ENCODE measurements around the gene ZFHX2.
"Not testable (repeated sequence)": the region's sequence is repeated elsewhere in the genome, so short reads cannot be mapped to it uniquely, and the experiment has no call there.

Gene ZFHX2

DNA sequence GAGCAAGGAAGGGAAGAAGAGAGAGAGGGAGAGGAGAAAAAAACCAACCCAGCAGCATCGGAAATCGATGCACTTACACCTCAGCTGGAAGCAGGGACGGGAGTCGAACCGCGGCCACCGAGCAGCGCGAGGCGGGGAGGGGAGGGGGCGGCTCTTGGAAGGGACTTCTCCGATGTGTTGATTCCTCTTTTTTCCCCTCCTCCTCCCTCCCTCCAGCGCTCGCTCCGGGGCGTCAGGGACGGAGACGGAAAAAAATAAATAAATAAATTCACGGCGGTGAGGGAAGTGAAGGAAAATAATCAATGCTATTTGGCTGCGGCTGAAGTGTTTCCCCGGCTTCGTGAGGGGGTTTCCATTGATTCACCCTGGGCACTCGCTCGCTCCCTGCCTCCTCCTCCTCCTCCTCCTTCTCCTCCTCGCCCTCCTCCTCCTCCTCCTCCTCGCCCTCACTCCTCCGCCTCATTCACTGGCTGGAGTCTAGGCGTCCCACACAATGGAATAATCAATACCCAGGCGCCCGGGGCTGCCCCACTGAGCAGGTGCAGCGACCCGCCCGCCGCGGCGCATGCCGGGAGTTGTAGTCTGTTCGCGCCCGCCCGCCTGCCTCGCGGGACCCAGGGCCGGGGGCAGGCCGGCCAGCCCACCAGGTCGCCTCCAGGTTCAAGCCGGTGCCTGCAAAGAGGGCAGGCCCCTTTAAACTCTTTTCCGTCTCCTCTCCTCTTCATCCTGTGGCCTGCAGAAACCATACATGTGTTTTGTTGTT is at the start of gene ZFHX2:
Gene ZFHX2 (minus strand): TSS at position 500 of the 763 bp plus-strand sequence. CDS start 16,440 bp downstream, outside the sequence.
- TF ChIP-seq CTCF (IDR thresholded peaks at IDR 0.05; ENCODE audit: low read depth, low read length) (no peak), EZH2phosphoT487 (IDR thresholded peaks at IDR 0.05; ENCODE audit: low read depth) (no peak)
- H3K4me1 ChIP-seq (ENCODE audit: low read length), result peaks cover 15% of the 10 kb centered on the region
- H3K4me2 ChIP-seq (ENCODE audit: low read length), result peak within 1 kb of the TSS; percentile 88
- H2AFZ ChIP-seq (ENCODE audit: low read depth, low read length), result peak within 1 kb of the TSS; percentile 87; the same call in 1 of the 2 replicates
- no peaks in the 10 kb centered on the region for H4K20me1 ChIP-seq (ENCODE audit: insufficient read depth, low read length)
- H3K27ac ChIP-seq (ENCODE audit: low read length), result peak within 1 kb of the TSS; percentile 33
- H3K36me3 ChIP-seq (replicated peaks; ENCODE audit: low read depth, low read length), result no peaks in the 10 kb centered on the region
- H3K9me3 ChIP-seq (ENCODE audit: insufficient read depth, low read length), result no peaks in the 10 kb centered on the region
- H3K79me2 ChIP-seq (ENCODE audit: low read length), result peaks cover 15% of the 10 kb centered on the region
- peak within 1 kb of the TSS; percentile 96 for H3K4me3 ChIP-seq (ENCODE audit: low read length)
- peak within 1 kb of the TSS; percentile 85 for H3K9ac ChIP-seq (ENCODE audit: low read length)
- no peaks in the 10 kb centered on the region for H3K27me3 ChIP-seq (ENCODE audit: low read depth, low read length)

DNA sequence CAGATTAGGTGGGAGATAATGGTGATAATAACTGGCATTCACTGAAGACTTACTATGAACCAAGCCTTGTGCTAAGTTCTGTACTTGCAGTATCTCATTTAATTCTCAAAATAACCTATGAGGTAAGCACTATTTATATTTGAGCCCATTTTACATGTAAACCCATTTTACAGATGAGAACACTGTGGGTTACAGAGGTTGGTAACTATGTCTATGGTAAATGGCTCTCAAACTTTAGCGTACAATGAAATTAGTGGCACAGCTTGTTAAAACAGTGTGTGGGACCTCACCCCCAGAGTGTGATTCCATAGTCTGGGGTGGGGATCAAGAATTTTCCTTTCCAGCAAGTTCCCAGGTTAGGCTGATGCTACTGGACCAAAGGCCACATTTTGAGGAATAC is 49.2 kb upstream of the ZFHX2 start:
- H3K36me3 ChIP-seq (replicated peaks; ENCODE audit: low read depth, low read length), result no peaks in the 10 kb centered on the region
- H3K27me3 ChIP-seq (ENCODE audit: low read depth, low read length), result no peaks in the 10 kb centered on the region
- H3K4me3 ChIP-seq (ENCODE audit: low read length), result no peak overlapping the region
- H3K4me1 ChIP-seq (ENCODE audit: low read length), result peaks cover under 1% of the 10 kb centered on the region; the same call in 1 of the 2 replicates
- no peak overlapping the region for H3K27ac ChIP-seq (ENCODE audit: low read length)
- no peak for TF ChIP-seq CTCF (IDR thresholded peaks at IDR 0.05; ENCODE audit: low read depth, low read length)
- no peak for TF ChIP-seq EZH2phosphoT487 (IDR thresholded peaks at IDR 0.05; ENCODE audit: low read depth)
- H3K4me2 ChIP-seq (ENCODE audit: low read length), result no peak overlapping the region
- no peak overlapping the region for H2AFZ ChIP-seq (ENCODE audit: low read depth, low read length)
- no peaks in the 10 kb centered on the region for H3K79me2 ChIP-seq (ENCODE audit: low read length)
- H3K9me3 ChIP-seq (ENCODE audit: insufficient read depth, low read length), result no peaks in the 10 kb centered on the region
- no peak overlapping the region for H3K9ac ChIP-seq (ENCODE audit: low read length)
- no peaks in the 10 kb centered on the region for H4K20me1 ChIP-seq (ENCODE audit: insufficient read depth, low read length)

GRCh38 chr14:23600322-23600707 is 48.8 kb upstream of the ZFHX2 start:
- Histone ChIP-seq H3K9ac (ENCODE audit: low read length) (no peak overlapping the region), H3K36me3 (replicated peaks; ENCODE audit: low read depth, low read length) (no peaks in the 10 kb centered on the region), H3K79me2 (ENCODE audit: low read length) (no peaks in the 10 kb centered on the region), H3K27me3 (ENCODE audit: low read depth, low read length) (no peaks in the 10 kb centered on the region), H3K9me3 (ENCODE audit: insufficient read depth, low read length) (no peaks in the 10 kb centered on the region), H4K20me1 (ENCODE audit: insufficient read depth, low read length) (no peaks in the 10 kb centered on the region), H2AFZ (ENCODE audit: low read depth, low read length) (no peak overlapping the region), H3K4me2 (ENCODE audit: low read length) (no peak overlapping the region), H3K4me1 (ENCODE audit: low read length) (no peaks in the 10 kb centered on the region), H3K4me3 (ENCODE audit: low read length) (no peak overlapping the region), H3K27ac (ENCODE audit: low read length) (no peak overlapping the region)
- TF ChIP-seq EZH2phosphoT487 (IDR thresholded peaks at IDR 0.05; ENCODE audit: low read depth) (no peak), CTCF (IDR thresholded peaks at IDR 0.05; ENCODE audit: low read depth, low read length) (no peak)

DNA sequence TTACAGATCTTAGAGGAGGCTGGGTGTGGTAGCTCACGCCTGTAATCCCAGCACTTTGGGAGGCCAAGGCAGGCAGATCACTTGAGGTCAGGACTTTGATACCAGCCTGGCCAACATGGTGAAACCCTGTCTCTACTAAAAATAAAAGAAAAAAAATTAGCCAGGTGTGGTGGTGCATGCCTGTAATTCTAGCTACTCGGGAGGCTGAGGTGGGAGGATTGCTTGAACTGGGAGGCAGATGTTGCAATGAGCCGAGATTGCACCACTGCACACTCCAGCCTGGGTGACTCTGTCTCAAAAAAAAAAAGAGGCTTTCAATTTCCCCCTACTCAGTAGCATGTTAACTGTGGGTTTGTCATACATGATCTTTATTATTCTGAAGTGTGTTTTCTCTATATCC is 42.6 kb upstream of the ZFHX2 start:
- not testable (repeated sequence) for H2AFZ ChIP-seq (ENCODE audit: low read depth, low read length); H3K4me1 ChIP-seq (ENCODE audit: low read length); H3K79me2 ChIP-seq (ENCODE audit: low read length); H3K27ac ChIP-seq (ENCODE audit: low read length); H3K36me3 ChIP-seq (replicated peaks; ENCODE audit: low read depth, low read length); H3K4me3 ChIP-seq (ENCODE audit: low read length); H4K20me1 ChIP-seq (ENCODE audit: insufficient read depth, low read length); H3K4me2 ChIP-seq (ENCODE audit: low read length); H3K27me3 ChIP-seq (ENCODE audit: low read depth, low read length); H3K9ac ChIP-seq (ENCODE audit: low read length); H3K9me3 ChIP-seq (ENCODE audit: insufficient read depth, low read length)
